GM23338 (cell line): ENCODE results near the gene AKIRIN2. TPM values are rescaled to one million over a fixed set of nuclear protein-coding genes. Genes with fewer than 3 reads are reported as not detected.

Source experiments
- ATAC-seq: fragments of 200-7000 bp; cut with Tn5 transposase; 3 replicates; pipeline ENCODE4 v1.9.1; 2020
- DNase-seq: peaks from one replicate; pipeline ENCODE4 v3.0.0-alpha.2; 2015; ENCODE audit warnings: low spot score
- H2AFZ ChIP-seq: fragments of 200-600 bp; sonication (generic); 2 replicates; pipeline ENCODE4 v1.8.0; 2016; ENCODE audit warnings: antibody characterized with exemption, mild to moderate bottlenecking, moderate library complexity
- H3F3A ChIP-seq: fragments of 200-600 bp; sonication (generic); replicated peaks from 2 replicates; pipeline ENCODE4 v1.8.0; 2017; ENCODE audit warnings: antibody characterized with exemption, mixed run types, low read depth
- H3K27ac ChIP-seq: fragments of 200-600 bp; sonication (generic); 2 replicates; pipeline ENCODE4 v1.6.1; 2016; ENCODE audit warnings: low read depth
- H3K27me3 ChIP-seq: fragments of 200-600 bp; sonication (generic); 2 replicates; pipeline ENCODE4 v1.8.0; 2016; ENCODE audit warnings: mild to moderate bottlenecking, mixed run types, moderate library complexity; ENCODE audit not compliant: insufficient read depth
- H3K36me3 ChIP-seq: fragments of 200-600 bp; sonication (generic); 2 replicates; pipeline ENCODE4 v1.8.0; 2016; ENCODE audit warnings: mild to moderate bottlenecking; ENCODE audit not compliant: insufficient read depth
- H3K4me1 ChIP-seq: fragments of 200-600 bp; sonication (generic); 2 replicates; pipeline ENCODE4 v1.8.0; 2016; ENCODE audit warnings: mild to moderate bottlenecking, moderate library complexity; ENCODE audit not compliant: insufficient read depth
- H3K4me2 ChIP-seq: fragments of 200-600 bp; sonication (generic); 2 replicates; pipeline ENCODE4 v1.7.1; 2017; ENCODE audit warnings: mixed run types
- H3K4me3 ChIP-seq: fragments of 200-600 bp; sonication (generic); 2 replicates; pipeline ENCODE4 v1.6.1; 2016; ENCODE audit warnings: mixed run types
- H3K79me2 ChIP-seq: fragments of 200-600 bp; sonication (generic); replicated peaks from 2 replicates; pipeline ENCODE4 v1.8.0; 2017; ENCODE audit warnings: mild to moderate bottlenecking; ENCODE audit not compliant: insufficient read depth
- H3K9me2 ChIP-seq: fragments of 200-600 bp; sonication (generic); 2 replicates; pipeline ENCODE4 v1.8.0; 2017; ENCODE audit not compliant: insufficient read depth
- H4K20me1 ChIP-seq: fragments of 200-600 bp; sonication (generic); replicated peaks from 2 replicates; pipeline ENCODE4 v1.8.0; 2017; ENCODE audit warnings: mild to moderate bottlenecking; ENCODE audit not compliant: insufficient read depth
- H3K27ac Mint-ChIP-seq: 2 replicates; pipeline ENCODE4 v1.8.0; 2020; ENCODE audit warnings: inconsistent platforms, mild to moderate bottlenecking, moderate library complexity, mixed read lengths
- H3K27me3 Mint-ChIP-seq: 3 replicates; pipeline ENCODE4 v1.8.0; 2022; ENCODE audit warnings: low read depth, mild to moderate bottlenecking, moderate library complexity, mixed read lengths, inconsistent platforms; ENCODE audit not compliant: insufficient read depth, poor library complexity
- H3K36me3 Mint-ChIP-seq: 3 replicates; pipeline ENCODE4 v1.8.0; 2021; ENCODE audit warnings: low read depth, mild to moderate bottlenecking, inconsistent platforms, moderate library complexity, mixed read lengths
- H3K4me1 Mint-ChIP-seq: 3 replicates; pipeline ENCODE4 v1.8.0; 2020; ENCODE audit warnings: mild to moderate bottlenecking, inconsistent platforms, mixed read lengths
- H3K4me3 Mint-ChIP-seq: 3 replicates; pipeline ENCODE4 v1.8.0; 2021; ENCODE audit warnings: moderate library complexity, mild to moderate bottlenecking, inconsistent platforms, mixed read lengths
- H3K9me3 Mint-ChIP-seq: 3 replicates; pipeline ENCODE4 v1.8.0; 2020; ENCODE audit warnings: moderate library complexity, mild to moderate bottlenecking, inconsistent platforms, mixed read lengths
- CREB1 ChIP-seq: fragments of 250-450 bp; sonication (Bioruptor Pico); IDR thresholded peaks from 2 replicates; pipeline ENCODE4 v1.5.0; 2020; ENCODE audit warnings: low read depth, mild to moderate bottlenecking, moderate library complexity
- CTCF ChIP-seq, 2 experiments: fragments of 200-600 bp in 1 of 2; sonication (generic) in 1 of 2; conservative IDR thresholded peaks; 2 replicates each; pipeline versions ENCODE4 v1.5.1 to v1.6.1; 2016 to 2017; ENCODE audit warnings: antibody characterized with exemption in 2 of 2, low read depth in 2 of 2, mild to moderate bottlenecking in 2 of 2, moderate library complexity in 1 of 2
- ETS1 ChIP-seq: IDR thresholded peaks from 2 replicates; pipeline ENCODE4 v1.6.1; 2016; ENCODE audit warnings: antibody characterized with exemption
- EZH2 ChIP-seq: fragments of 200-600 bp; sonication (generic); IDR thresholded peaks from one replicate; pipeline ENCODE4 v1.8.0; 2017; ENCODE audit warnings: antibody characterized with exemption, mild to moderate bottlenecking, low read depth; ENCODE audit not compliant: unreplicated experiment
- REST ChIP-seq: IDR thresholded peaks from one replicate; pipeline ENCODE4 v1.6.1; 2018; ENCODE audit warnings: antibody characterized with exemption; ENCODE audit not compliant: unreplicated experiment
- ZNF114 ChIP-seq: fragments of 250-450 bp; sonication (Bioruptor Pico); IDR thresholded peaks from 2 replicates; pipeline ENCODE4 v1.5.0; 2020; ENCODE audit warnings: mild to moderate bottlenecking, moderate library complexity
- polyA plus RNA-seq: library from polyadenylated mRNA; unstranded; fragments of >200 nt; fragmentation: Nextera tagmentation; extraction: Ambion mirVana; gene quantifications from 2 replicates; pipeline ENCODE4 v1.2.1, GENCODE V29; 2016
- total RNA-seq: library from RNA; depleted of rRNA; stranded (reverse); fragments of >200 nt; shearing (Covaris generic); gene quantifications from 2 replicates; pipeline ENCODE4 v1.2.3, GENCODE V29; 2014

Gene AKIRIN2
- total and polyA plus RNA-seq, 2 experiments from 2014 or later = 62.1 to 98.1 TPM

- no peak for TF ChIP-seq CTCF (conservative IDR thresholded peaks at IDR 0.05; ENCODE audit: low read depth in 2 of 2)
- no peak for TF ChIP-seq REST
- TF ChIP-seq CREB1 (CRISPR knock-in tag) = no peak
These were observed 41.4 kb upstream of the AKIRIN2 start (continued) for GRCh38 chr6:87743454-87743853.

GRCh38 chr6:87742106-87742505, 40.1 kb upstream of the AKIRIN2 start:
- ATAC-seq (no peak), DNase-seq (no peak)
- H3K27me3 ChIP-seq = no peaks in the 10 kb centered on the region
- H3K4me2 ChIP-seq = no peak overlapping the region
- no peaks in the 10 kb centered on the region for H3K79me2 ChIP-seq
- H2AFZ ChIP-seq = no peak overlapping the region
- no peaks in the 10 kb centered on the region for H3K4me1 ChIP-seq
- H3K36me3 Mint-ChIP-seq = no peaks in the 10 kb centered on the region
- H4K20me1 ChIP-seq = no peaks in the 10 kb centered on the region
- no peaks in the 10 kb centered on the region for H3F3A ChIP-seq
- H3K4me3 Mint-ChIP-seq = no peak overlapping the region
- no peak overlapping the region for H3K27ac Mint-ChIP-seq
- peaks cover 2% of the 10 kb centered on the region; the same call in 1 of the 3 replicates for H3K9me3 Mint-ChIP-seq
- peaks cover 2% of the 10 kb centered on the region for H3K27me3 Mint-ChIP-seq
- H3K9me2 ChIP-seq = no peaks in the 10 kb centered on the region
- no peak overlapping the region for H3K27ac ChIP-seq
- no peaks in the 10 kb centered on the region for H3K4me1 Mint-ChIP-seq
- H3K36me3 ChIP-seq = no peaks in the 10 kb centered on the region
- TF ChIP-seq CTCF (conservative IDR thresholded peaks at IDR 0.05; ENCODE audit: low read depth in 2 of 2) (no peak), ZNF114 (CRISPR knock-in tag) (no peak), REST (no peak), EZH2 (no peak), ETS1 (no peak), CREB1 (CRISPR knock-in tag) (no peak)
- H3K4me3 ChIP-seq = no peak overlapping the region
